ENCODE results near the gene PLLP.

DNA sequence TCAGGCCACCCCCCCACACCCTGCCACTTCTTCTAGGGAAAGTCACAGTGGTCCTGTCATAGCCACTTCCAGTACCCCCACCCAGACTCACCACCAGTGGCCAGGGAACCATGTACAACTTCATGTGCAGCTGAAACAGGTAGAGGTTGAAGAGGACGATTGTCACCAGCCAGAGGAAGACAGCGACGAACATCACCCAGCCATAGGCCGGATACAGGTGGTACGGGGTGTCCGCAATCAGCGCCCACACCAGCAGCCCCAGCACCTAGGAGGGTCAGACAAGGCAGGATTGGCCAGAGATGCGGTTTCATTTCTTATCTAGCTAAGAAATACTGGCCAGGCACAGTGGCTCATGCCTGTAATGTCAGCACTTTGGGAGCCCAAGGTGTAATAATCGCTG lies 22.7 kb downstream of the PLLP start:
- TF ChIP-seq, protein P1, sequence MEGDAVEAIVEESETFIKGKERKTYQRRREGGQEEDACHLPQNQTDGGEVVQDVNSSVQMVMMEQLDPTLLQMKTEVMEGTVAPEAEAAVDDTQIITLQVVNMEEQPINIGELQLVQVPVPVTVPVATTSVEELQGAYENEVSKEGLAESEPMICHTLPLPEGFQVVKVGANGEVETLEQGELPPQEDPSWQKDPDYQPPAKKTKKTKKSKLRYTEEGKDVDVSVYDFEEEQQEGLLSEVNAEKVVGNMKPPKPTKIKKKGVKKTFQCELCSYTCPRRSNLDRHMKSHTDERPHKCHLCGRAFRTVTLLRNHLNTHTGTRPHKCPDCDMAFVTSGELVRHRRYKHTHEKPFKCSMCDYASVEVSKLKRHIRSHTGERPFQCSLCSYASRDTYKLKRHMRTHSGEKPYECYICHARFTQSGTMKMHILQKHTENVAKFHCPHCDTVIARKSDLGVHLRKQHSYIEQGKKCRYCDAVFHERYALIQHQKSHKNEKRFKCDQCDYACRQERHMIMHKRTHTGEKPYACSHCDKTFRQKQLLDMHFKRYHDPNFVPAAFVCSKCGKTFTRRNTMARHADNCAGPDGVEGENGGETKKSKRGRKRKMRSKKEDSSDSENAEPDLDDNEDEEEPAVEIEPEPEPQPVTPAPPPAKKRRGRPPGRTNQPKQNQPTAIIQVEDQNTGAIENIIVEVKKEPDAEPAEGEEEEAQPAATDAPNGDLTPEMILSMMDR (IDR thresholded peaks at IDR 0.05 in 2 of 3, conservative IDR thresholded peaks at IDR 0.05 in 1 of 3; ENCODE audit: borderline replicate concordance in 1 of 3, insufficient read depth in 1 of 3, low read depth in 2 of 3, low read length in 2 of 3) = no peak
- no peak for TF ChIP-seq EZH2 (IDR thresholded peaks at IDR 0.05)
